H9 (cell line): ENCODE data around the gene SCN1B. TPM values are rescaled to one million over a fixed set of nuclear protein-coding genes. Genes with fewer than 3 reads are reported as not detected.

Experiments
- DNase-seq: peaks from one replicate; pipeline ENCODE4 v3.0.0-alpha.2; 2017
- H2AFZ ChIP-seq: one replicate; pipeline ENCODE4 v1.6.1; 2013; ENCODE audit warnings: mild to moderate bottlenecking, low read length, control low read depth, moderate library complexity
- H2AK5ac ChIP-seq: 2 replicates; pipeline ENCODE4 v1.6.1; 2013; ENCODE audit warnings: low read length, control low read depth, mixed read lengths; ENCODE audit not compliant: insufficient read length
- H2BK120ac ChIP-seq: one replicate; pipeline ENCODE4 v1.6.1; 2013; ENCODE audit warnings: low read depth, mild to moderate bottlenecking, low read length, control low read depth, inconsistent platforms; ENCODE audit not compliant: poor library complexity, severe bottlenecking
- H2BK12ac ChIP-seq: 2 replicates; pipeline ENCODE4 v1.6.1; 2013; ENCODE audit warnings: low read length, control low read depth, mixed read lengths, low read depth; ENCODE audit not compliant: insufficient read length
- H2BK15ac ChIP-seq: 2 replicates; pipeline ENCODE4 v1.6.1; 2013; ENCODE audit warnings: low read depth, low read length, control low read depth
- H2BK20ac ChIP-seq: one replicate; pipeline ENCODE4 v1.6.1; 2013; ENCODE audit warnings: low read depth, mild to moderate bottlenecking, low read length, control low read depth, inconsistent platforms; ENCODE audit not compliant: poor library complexity, severe bottlenecking
- H2BK5ac ChIP-seq: 2 replicates; pipeline ENCODE4 v1.6.1; 2013; ENCODE audit warnings: low read length, control low read depth, mixed read lengths; ENCODE audit not compliant: insufficient read length
- H3K14ac ChIP-seq: 2 replicates; pipeline ENCODE4 v1.6.1; 2013; ENCODE audit warnings: low read length, control low read depth; ENCODE audit not compliant: insufficient read depth
- H3K18ac ChIP-seq: 2 replicates; pipeline ENCODE4 v1.6.1; 2013; ENCODE audit warnings: low read depth, mild to moderate bottlenecking, mixed read lengths, low read length, control low read depth; ENCODE audit not compliant: insufficient read length
- H3K23ac ChIP-seq: 2 replicates; pipeline ENCODE4 v1.6.1; 2013; ENCODE audit warnings: low read length, control low read depth, mixed read lengths, low read depth; ENCODE audit not compliant: insufficient read length
- H3K23me2 ChIP-seq: 2 replicates; pipeline ENCODE4 v1.6.1; 2013; ENCODE audit warnings: low read depth, mild to moderate bottlenecking, mixed read lengths, low read length, control low read depth; ENCODE audit not compliant: insufficient read length, poor library complexity, severe bottlenecking
- H3K27ac ChIP-seq: 2 replicates; pipeline ENCODE4 v1.5.1; 2013; ENCODE audit warnings: low read length, control low read depth, mixed read lengths, low read depth; ENCODE audit not compliant: insufficient read length
- H3K27me3 ChIP-seq: 2 replicates; pipeline ENCODE4 v1.6.1; 2013; ENCODE audit warnings: low read length, control low read depth, inconsistent platforms; ENCODE audit not compliant: insufficient read depth
- H3K4ac ChIP-seq: 2 replicates; pipeline ENCODE4 v1.6.1; 2013; ENCODE audit warnings: low read depth, mild to moderate bottlenecking, control low read depth, inconsistent platforms, low read length, moderate library complexity
- H3K4me1 ChIP-seq: 2 replicates; pipeline ENCODE4 v1.6.1; 2013; ENCODE audit warnings: low read length, control low read depth, inconsistent platforms; ENCODE audit not compliant: insufficient read depth
- H3K4me2 ChIP-seq: 2 replicates; pipeline ENCODE4 v1.6.1; 2013; ENCODE audit warnings: low read length, control low read depth, mixed read lengths; ENCODE audit not compliant: insufficient read length, insufficient read depth
- H3K56ac ChIP-seq: 2 replicates; pipeline ENCODE4 v1.6.1; 2013; ENCODE audit warnings: low read depth, mild to moderate bottlenecking, mixed read lengths, low read length, control low read depth; ENCODE audit not compliant: insufficient read length
- H3K79me1 ChIP-seq: 2 replicates; pipeline ENCODE4 v1.6.1; 2013; ENCODE audit warnings: low read depth, mild to moderate bottlenecking, moderate library complexity, low read length, control low read depth, inconsistent platforms; ENCODE audit not compliant: insufficient read depth, poor library complexity, severe bottlenecking
- H3K79me2 ChIP-seq: 2 replicates; pipeline ENCODE4 v1.6.1; 2013; ENCODE audit warnings: low read length, control low read depth, inconsistent platforms; ENCODE audit not compliant: insufficient read depth
- H3K9ac ChIP-seq: 2 replicates; pipeline ENCODE4 v1.6.1; 2013; ENCODE audit warnings: low read length, control low read depth, mixed read lengths; ENCODE audit not compliant: insufficient read length; ENCODE audit errors: extremely low read depth
- H3K9me3 ChIP-seq: one replicate; pipeline ENCODE4 v1.6.1; 2013; ENCODE audit warnings: low read depth, low read length, inconsistent platforms; ENCODE audit not compliant: control insufficient read depth
- H3T11ph ChIP-seq: one replicate; pipeline ENCODE4 v1.6.1; 2013; ENCODE audit warnings: mild to moderate bottlenecking, low read length, control low read depth, inconsistent platforms
- H4K20me1 ChIP-seq: one replicate; pipeline ENCODE4 v1.6.1; 2013; ENCODE audit not compliant: control insufficient read depth, insufficient read length, insufficient read depth
- H4K5ac ChIP-seq: 2 replicates; pipeline ENCODE4 v1.6.1; 2013; ENCODE audit warnings: low read depth, mild to moderate bottlenecking, mixed read lengths, low read length, control low read depth; ENCODE audit not compliant: insufficient read length
- H4K8ac ChIP-seq: replicated peaks from 2 replicates; pipeline ENCODE4 v1.6.1; 2013; ENCODE audit warnings: low read length, control low read depth, mixed read lengths, low read depth; ENCODE audit not compliant: insufficient read length
- H4K91ac ChIP-seq: 2 replicates; pipeline ENCODE4 v1.6.1; 2013; ENCODE audit warnings: low read depth, mild to moderate bottlenecking, moderate library complexity, mixed read lengths, low read length, control low read depth; ENCODE audit not compliant: insufficient read length
- H3K27ac Mint-ChIP-seq, 3 experiments: 2 replicates in 2 of 3; 3 replicates in 1 of 3; pipeline ENCODE4 v1.8.0; 2020 to 2021; ENCODE audit warnings: mixed read lengths in 3 of 3, mild to moderate bottlenecking in 1 of 3, moderate library complexity in 1 of 3
- H3K27me3 Mint-ChIP-seq: 2 replicates; pipeline ENCODE4 v1.8.0; 2021; ENCODE audit warnings: low read depth, mild to moderate bottlenecking, moderate library complexity, mixed read lengths
- H3K36me3 Mint-ChIP-seq, 3 experiments: 2 replicates in 2 of 3; 3 replicates in 1 of 3; pipeline ENCODE4 v1.8.0; 2020 to 2021; ENCODE audit warnings: low read depth in 3 of 3, mixed read lengths in 3 of 3; ENCODE audit not compliant: insufficient read depth in 1 of 3
- H3K4me1 Mint-ChIP-seq, 2 experiments: 2 replicates each; pipeline ENCODE4 v1.8.0; 2020; ENCODE audit warnings: mixed read lengths in 2 of 2
- H3K4me3 Mint-ChIP-seq, 2 experiments: 2 replicates in 1 of 2; 3 replicates in 1 of 2; pipeline ENCODE4 v1.8.0; 2020 to 2021; ENCODE audit warnings: mild to moderate bottlenecking in 2 of 2, mixed read lengths in 2 of 2, moderate library complexity in 1 of 2
- H3K9me3 Mint-ChIP-seq, 2 experiments: 2 replicates in 1 of 2; 3 replicates in 1 of 2; pipeline ENCODE4 v1.8.0; 2020; ENCODE audit warnings: mild to moderate bottlenecking in 2 of 2, mixed read lengths in 2 of 2, moderate library complexity in 1 of 2
- WGBS: extraction: QIAGEN DNeasy Blood & Tissue Kit; methylation state at CpG from one replicate; pipeline ENCODE4 v1.1.7; 2013; ENCODE audit warnings: missing lambda C conversion rate, low lambda C conversion rate, mixed read lengths; ENCODE audit not compliant: insufficient read length; ENCODE audit errors: extremely low coverage; 5-methylcytosine and 5-hydroxymethylcytosine counted together
- total RNA-seq: library from RNA; stranded (reverse); gene quantifications from 2 replicates; pipeline ENCODE4 v1.2.1, GENCODE V29; 2021
- TF ChIP-seq, protein P1 (sequence below): fragments of 200-600 bp; sonication (generic); conservative IDR thresholded peaks from 3 replicates; pipeline ENCODE4 v1.8.0; 2021; ENCODE audit warnings: antibody characterized with exemption, mild to moderate bottlenecking

Gene SCN1B
- total RNA-seq, 1 experiment from 2014 or later: 3.8 TPM

DNA sequence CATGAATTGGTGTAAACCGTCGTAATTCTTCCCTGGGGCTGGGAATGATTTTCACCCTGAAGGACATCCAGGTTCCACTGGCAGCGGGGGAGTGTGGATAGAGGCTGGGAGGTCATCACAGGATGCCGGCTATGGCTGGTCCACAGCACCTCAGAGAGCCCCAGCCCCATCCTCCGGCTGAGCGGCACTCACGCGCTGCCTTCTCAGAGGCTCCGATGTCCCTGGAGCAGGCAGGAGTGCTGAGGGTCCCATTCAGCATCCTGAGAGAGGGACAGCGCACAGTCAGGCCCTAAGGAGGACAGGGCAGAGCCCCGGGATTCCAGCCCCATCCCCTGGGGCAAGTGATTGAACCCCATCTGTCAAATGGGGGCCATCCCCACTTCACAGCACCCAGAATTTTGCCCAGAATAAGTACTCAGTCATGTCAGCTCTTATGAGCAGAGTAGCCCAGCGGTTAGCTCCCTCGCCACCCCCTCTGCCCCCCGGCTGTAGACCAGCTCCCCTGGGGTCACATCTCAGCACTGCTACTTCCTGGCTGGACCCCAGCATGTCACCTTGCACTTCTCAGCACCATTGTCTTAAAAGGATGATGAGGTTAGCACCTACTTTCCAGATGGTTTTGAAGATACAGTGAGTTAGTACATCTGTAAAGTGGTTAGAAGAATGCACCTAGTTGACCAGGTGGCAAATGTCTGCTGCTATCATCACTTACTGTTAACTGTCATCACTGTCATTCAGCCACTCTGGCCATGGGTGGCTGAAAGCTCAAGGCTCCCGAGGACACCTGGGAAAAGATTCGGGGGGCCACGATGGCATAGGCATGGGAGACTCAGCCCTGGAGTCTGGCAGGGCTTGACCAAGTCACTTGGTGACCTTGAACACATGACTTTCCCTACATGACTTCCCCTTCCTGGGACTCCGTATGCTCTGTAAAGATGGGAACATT lies 18.3 kb upstream of the SCN1B start:
- Histone ChIP-seq H3K23me2 (no peaks in the 10 kb centered on the region), H3K4ac (no peak overlapping the region), H2AFZ (no peak overlapping the region), H3K18ac (no peak overlapping the region), H4K91ac (no peak overlapping the region), H3K79me2 (peaks cover under 1% of the 10 kb centered on the region; the same call in 1 of the 2 replicates), H2BK20ac (no peak overlapping the region), H3K56ac (no peak overlapping the region), H3K9me3 (no peaks in the 10 kb centered on the region), H3K4me2 (no peak overlapping the region), H3K9ac (no peak overlapping the region), H3K4me1 (no peaks in the 10 kb centered on the region), H4K8ac (no peak overlapping the region), H2BK120ac (no peak overlapping the region), H3T11ph (no peak overlapping the region), H4K20me1 (no peaks in the 10 kb centered on the region), H3K79me1 (no peaks in the 10 kb centered on the region), H3K27ac (no peak overlapping the region), H3K23ac (no peak overlapping the region), H2AK5ac (no peak overlapping the region), H3K27me3 (no peaks in the 10 kb centered on the region), H2BK15ac (no peak overlapping the region), H2BK12ac (no peak overlapping the region), H4K5ac (no peak overlapping the region), H3K14ac (no peak overlapping the region), H2BK5ac (no peak overlapping the region)
- TF ChIP-seq, protein P1, sequence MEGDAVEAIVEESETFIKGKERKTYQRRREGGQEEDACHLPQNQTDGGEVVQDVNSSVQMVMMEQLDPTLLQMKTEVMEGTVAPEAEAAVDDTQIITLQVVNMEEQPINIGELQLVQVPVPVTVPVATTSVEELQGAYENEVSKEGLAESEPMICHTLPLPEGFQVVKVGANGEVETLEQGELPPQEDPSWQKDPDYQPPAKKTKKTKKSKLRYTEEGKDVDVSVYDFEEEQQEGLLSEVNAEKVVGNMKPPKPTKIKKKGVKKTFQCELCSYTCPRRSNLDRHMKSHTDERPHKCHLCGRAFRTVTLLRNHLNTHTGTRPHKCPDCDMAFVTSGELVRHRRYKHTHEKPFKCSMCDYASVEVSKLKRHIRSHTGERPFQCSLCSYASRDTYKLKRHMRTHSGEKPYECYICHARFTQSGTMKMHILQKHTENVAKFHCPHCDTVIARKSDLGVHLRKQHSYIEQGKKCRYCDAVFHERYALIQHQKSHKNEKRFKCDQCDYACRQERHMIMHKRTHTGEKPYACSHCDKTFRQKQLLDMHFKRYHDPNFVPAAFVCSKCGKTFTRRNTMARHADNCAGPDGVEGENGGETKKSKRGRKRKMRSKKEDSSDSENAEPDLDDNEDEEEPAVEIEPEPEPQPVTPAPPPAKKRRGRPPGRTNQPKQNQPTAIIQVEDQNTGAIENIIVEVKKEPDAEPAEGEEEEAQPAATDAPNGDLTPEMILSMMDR: no peak
- Mint-ChIP-seq H3K36me3 (peaks cover 63 to 87% (median 76%) of the 10 kb centered on the region in 3 experiments), H3K27ac (peak overlapping the region; percentile 74 to 92 (median 81); a peak in 4 of 7 replicates), H3K4me3 (no peak overlapping the region), H3K27me3 (no peaks in the 10 kb centered on the region), H3K9me3 (no peaks in the 10 kb centered on the region), H3K4me1 (0 out of 4 replicates have a peak, but pooled peaks cover 0 to 6% of the 10 kb centered on the region in 2 experiments)
- WGBS: no CpG with 5 or more reads among the region's 18 CpGs
- DNase-seq: no peak
